CD4-positive, alpha-beta T cell treated with Interleukin-4 for 1 hour (primary cell): ENCODE measurements around the gene MPRIP.
"Not testable (repeated sequence)": the region's sequence is repeated elsewhere in the genome, so short reads cannot be mapped to it uniquely, and the experiment has no call there.

Experiments used
- DNase-seq, 2 donors: peaks; one replicate each; pipeline ENCODE4 v3.0.0-alpha.2; 2020 to 2022

MPRIP gene, protein sequence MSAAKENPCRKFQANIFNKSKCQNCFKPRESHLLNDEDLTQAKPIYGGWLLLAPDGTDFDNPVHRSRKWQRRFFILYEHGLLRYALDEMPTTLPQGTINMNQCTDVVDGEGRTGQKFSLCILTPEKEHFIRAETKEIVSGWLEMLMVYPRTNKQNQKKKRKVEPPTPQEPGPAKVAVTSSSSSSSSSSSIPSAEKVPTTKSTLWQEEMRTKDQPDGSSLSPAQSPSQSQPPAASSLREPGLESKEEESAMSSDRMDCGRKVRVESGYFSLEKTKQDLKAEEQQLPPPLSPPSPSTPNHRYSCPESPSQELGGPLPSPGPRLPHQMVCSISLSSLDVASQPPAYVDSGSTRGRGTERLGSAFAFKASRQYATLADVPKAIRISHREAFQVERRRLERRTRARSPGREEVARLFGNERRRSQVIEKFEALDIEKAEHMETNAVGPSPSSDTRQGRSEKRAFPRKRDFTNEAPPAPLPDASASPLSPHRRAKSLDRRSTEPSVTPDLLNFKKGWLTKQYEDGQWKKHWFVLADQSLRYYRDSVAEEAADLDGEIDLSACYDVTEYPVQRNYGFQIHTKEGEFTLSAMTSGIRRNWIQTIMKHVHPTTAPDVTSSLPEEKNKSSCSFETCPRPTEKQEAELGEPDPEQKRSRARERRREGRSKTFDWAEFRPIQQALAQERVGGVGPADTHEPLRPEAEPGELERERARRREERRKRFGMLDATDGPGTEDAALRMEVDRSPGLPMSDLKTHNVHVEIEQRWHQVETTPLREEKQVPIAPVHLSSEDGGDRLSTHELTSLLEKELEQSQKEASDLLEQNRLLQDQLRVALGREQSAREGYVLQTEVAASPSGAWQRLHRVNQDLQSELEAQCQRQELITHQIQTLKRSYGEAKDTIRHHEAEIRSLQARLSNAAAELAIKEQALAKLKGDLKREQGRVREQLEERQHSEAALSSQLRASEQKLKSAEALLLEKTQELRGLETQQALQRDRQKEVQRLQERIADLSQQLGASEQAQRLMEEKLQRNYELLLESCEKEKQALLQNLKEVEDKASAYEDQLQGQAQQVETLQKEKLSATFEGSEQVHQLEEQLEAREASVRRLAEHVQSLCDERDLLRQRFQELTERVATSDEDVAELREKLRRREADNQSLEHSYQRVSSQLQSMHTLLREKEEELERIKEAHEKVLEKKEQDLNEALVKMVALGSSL (N-terminal part only)

DNA sequence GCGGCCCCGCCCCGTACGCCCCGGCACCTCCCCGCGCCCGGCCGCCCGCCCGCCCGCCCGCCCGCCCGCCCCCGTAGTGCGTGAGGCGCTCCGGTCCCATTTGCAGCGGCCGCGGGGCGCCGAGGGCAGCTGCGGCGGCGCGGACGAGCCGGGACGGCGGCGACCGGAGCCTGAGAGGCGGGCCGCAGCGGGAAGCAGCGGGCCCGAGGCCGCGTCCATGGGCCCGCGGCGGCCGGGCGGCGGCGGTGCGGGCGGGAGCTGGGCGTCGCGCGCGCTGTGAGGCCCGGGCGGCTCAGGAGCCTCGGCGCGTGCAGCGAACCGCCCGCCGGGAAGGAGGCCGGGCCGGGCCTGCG lies at the start of gene MPRIP:
MPRIP (plus strand) TSS at position 74 of the 353 bp plus-strand sequence. CDS start 392 bp downstream, outside the sequence.
- DNase-seq, result no peak

DNA sequence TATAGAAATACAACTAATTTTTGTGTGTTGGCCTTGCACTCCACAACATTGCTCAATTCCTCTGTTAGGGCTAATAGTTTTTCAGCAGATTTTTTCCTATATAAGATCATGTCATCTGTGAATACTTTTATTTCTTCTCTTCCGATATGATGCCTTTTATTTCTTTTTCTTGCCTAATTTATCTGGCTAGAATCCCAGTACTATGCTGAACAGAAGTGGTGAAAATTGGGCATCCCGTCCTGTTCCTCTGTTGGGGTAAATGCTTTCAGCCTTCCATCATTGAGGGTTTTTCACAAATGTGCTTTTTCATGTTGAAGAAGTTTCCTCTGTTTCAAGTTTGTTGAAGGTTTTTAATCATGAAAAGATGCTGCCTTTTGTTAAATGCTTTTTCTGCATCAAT lies 47.6 kb upstream of the MPRIP start:
- DNase-seq, result no peak

DNA sequence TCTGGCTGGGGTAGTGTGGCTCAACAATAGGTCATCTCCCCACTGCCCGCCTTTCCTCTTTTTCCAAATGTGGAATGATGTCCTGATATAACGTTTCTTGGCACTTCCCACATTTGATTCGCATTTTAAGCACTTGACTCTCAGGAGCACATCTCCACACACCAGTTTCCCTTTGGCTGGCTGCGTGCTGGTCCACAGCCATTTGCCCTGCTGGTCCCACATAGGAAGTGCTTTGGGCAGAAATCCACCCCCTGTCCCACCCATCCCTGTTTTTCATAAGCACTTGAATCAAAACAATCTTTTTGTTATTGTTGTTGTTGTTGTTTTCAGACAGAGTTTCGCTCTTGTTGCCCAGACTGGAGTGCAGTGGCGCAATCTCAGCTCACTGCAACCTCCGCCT lies 46.3 kb upstream of the MPRIP start:
- no peak for DNase-seq

DNA sequence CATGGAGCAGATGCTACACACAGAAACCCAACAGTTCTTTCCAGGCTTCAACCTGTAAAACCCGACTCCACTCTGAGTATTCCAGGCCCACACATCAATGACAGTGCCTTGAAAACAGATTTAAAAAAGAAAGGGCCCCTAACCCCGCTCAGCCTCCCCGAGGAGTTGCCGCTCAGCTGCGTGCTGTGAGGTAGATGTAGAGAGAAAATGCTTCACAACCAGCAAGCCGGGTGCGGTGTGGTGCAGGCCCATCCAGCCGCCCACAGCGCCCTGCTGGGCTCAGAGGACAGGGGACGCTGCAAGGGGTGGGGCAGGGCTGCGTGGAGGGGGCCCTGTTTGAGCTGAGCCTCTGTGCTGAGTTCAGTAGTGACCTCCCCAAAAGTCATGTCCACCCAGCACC lies 45.5 kb upstream of the MPRIP start:
- DNase-seq, result not testable (repeated sequence)

DNA sequence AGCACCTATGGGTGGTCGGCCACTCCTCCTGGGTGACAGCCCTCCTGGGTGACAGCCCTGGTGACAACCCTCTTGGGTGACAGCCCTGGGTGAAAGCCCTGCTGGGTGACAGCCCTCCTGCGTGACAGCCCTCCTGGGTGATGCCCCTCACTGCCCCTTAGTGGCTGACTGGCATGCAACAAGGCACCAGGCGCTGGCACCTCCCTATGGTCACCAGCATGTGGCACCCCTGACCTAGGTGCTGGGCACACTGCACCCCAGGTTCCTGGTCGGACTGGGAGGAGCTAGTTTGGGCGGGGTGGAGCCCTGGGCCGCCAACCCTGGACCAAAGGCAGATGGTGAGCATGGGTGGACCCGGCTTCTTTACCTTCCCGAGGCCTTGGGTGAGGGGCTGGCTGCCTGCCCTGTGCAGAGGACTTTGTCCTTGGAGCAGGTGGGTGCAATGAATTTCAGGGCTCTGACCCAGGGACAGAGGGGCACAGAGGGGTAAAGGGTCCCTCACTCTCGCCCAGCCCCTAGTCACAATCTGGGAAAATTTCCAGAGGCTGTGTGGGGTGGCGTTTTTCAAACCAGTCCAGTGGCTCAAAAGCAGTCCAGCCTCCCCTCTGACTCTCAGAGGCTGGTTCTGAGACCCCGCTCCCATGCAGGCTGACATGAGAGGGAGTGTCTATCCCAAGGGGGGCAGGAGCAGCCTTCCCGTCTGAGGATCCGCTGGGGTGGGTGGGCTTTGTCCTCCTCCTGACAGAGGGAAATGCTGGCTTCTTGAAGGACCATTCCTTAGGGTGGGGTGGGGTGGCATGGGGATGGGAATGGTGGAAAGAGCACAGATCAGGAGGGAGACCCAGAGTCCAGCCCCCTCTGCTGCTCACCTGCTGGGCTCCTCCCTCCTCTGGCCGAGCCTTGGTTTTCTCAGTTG lies 44.5 kb upstream of the MPRIP start:
- peak in 1 of 2 donors; percentile 85 for DNase-seq

DNA sequence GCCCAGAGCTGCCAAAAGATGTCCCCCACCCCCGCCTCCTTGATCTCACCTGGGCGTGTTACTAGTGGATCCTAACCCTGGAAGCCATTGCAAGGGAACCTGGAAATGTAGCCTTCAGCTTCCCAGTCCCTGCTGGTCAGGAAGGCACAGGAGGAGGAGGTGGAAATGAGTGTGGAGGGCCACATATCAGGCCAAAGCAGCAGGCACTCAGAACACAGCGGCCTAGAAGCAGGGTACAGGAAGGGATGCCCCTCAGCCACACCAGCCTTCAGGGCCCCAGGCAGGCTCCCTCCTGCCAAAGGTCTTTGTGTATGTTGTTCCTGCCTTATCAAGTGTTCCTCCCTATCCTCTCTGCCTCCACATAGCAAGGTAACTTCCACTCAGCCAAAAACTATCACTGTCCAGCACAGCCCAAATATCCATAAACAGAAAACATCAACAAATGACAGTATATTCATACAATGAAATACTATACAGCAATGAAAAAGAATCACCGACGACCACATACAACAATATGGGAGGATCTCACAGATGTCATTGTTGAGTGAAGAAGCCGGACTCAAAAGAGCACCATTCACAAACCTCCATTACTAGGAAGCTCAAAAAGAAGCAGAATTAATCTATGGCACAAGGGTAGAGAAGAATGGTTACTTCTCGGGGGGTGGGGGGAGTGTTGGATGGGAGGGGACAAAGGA lies 42.2 kb upstream of the MPRIP start:
- DNase-seq, result no peak

DNA sequence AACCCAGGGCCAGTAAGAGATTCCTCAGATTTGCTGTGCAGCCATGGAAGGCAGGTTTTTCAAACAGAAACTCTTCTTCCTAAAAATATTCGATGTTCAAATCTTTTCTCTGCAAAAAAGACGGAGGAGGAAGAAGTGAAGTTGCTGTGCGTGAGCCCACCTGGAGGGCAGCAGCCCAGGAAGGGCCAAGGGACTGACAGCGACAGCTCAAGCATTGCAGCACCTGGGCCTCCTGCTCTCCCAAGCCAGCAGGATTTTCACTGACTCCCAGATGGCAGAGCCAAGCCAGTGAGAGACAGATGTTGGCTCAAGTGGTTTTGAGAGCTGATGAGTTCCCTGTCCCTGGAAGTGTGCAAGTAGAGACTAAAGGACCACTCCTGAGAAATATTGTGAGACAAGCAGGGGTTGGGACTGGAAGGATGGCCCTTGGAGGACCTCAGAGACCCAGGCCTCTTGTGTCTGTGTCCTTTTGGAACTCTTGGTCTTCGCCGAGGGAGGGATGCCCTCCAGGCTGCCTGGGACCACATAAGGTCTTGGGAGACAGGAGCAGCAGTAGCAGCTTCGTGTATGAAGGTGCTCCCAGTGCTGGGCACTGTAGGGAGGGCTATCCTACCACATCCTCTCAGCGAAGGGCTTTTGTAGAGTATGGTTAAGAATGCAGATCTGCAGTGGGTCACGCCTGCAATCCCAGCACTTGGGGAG lies 41.0 kb upstream of the MPRIP start:
- no peak for DNase-seq

DNA sequence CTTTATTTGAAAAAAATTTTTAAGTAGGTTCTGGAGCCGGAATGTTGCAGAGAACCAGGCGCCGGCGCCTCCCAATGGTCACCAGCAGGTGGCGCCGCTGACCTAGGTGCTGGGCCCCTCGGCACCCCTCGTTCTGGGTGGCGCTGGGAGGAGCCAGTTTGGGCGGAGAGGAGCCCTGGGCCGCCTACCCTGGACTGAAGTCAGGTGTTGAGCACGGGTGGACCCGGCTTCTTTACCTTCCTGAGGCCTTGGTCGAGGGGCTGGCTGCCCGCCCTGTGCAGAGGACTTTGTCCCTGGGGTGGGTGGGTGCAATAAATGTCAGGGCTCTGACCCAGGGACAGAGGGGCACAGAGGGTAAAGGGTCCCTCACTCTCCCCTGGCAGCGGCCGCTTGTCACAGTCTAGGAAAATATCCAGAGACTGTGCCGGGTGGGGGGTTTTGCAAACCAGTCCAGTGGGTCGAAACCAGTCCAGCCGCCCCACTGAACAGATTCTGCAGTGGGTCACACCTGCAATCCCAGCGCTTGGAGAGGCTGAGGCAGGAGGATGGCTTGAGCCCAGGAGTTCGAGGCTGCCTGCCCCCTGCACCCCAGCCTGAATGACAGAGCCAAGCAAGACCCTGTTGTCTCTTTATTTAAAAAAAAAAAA lies 40.3 kb upstream of the MPRIP start:
- peak; percentile 75 to 76 for DNase-seq

DNA sequence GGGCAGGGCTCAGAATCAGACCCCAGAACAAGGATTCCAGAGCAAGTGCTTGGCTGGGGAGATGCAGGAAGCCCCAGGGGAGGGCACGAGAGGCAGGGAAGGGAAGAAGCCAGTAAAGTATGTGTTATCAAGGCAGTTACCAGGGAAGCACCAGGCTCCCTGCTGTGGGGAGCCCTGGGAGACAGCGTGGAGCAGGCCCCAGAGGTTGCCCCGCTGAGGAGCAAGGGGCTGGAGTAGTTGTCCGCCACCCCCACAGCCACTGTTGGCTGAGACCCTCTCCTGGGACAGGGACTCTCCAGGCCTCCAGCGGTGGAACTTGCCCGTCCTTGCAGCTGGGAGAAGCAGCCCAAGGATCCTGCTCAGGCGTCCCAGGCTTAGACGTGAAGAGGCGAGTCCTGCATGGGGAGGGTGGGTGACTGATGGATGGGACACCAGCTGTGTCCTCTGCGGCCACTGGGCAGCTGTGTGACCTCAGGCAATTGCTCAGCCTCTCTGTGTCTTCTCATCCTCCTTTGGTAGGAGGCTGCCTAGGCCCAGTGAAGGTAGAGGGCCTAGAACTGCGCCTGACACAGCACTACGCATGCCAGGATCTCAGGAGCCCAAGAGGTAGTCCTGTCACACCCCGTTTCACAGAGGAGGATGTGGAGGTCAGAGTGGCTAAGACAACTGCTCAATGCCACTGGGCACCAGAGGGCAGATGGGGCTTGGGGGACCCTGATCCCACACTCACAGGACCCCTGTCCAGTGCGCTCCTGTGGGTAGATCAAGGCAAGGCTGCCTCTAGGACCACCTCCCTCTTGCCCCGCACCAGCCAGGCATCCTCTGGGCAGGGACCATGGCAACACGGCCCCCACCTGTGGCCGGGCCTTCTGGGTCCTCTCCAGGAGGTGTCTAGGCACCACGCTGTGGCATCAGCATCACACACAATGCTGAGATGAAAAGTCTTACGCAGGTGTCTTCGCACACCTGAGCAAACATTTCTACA lies 39.2 kb upstream of the MPRIP start:
- not testable (repeated sequence) for DNase-seq

DNA sequence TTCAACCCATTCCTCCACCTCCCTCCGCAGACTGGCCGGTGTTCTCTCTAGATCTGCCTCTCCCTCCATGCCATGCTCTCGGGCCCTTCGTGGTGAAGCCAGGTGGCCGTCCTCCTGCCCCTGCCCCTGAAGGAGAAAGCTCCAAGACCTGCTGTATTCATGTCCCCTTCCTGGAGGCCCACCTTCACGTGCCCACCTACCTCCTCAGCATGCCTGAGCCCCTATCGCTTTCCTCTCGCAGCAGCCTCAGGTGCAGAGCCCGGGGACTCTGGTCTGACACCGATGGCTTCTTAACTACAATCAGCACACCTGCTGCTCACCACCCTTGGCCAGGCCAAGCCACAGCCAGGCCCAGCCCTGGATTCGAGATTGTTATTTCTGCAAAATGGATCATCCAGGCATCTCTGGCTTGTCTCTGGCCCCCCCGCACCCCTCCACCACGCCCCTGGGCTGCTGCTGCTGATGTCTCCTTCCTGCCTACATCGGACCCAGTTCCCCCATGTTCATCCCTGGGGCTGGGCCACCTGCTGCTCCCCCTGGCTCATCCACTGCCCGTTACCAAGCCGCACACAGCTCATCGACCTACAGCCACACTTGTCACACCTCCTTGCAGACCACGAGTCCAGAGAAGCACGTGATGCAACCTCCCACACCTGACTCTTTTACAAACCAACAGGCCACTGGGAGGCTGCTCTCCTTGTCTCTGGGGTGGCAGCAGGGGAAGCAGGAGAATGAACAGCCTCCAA lies 37.8 kb upstream of the MPRIP start:
- no peak for DNase-seq

DNA sequence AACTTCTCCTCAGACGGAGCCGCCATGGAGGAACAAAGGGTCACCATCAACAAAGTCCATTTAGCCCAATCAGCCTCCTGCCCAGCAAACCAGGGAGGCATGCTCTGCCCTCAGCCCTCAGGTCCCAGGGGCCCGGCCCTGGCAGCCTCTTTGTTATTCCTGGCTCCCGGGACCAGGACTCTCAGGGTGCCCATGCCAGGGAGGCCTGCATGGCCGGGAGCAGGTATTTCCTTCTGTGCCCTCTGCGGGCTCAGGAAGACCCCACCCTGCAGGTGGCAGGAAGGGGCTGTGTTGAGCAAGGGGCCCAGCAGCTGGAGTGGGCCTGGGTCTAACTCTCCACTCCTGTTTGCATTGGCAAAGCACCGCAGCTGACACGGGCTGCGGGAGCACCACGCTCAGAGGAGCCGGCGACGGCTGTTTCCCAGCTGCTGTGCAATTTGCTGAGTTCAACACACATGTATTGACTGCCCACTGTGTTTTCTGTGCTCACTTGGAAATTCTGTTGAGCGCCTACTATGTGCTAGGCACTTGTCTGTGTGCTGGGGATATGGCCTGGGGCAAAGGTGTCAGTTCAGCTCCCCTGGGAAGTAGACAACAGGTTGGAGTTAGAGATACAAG lies 37.2 kb upstream of the MPRIP start:
- DNase-seq, result not testable (repeated sequence)

DNA sequence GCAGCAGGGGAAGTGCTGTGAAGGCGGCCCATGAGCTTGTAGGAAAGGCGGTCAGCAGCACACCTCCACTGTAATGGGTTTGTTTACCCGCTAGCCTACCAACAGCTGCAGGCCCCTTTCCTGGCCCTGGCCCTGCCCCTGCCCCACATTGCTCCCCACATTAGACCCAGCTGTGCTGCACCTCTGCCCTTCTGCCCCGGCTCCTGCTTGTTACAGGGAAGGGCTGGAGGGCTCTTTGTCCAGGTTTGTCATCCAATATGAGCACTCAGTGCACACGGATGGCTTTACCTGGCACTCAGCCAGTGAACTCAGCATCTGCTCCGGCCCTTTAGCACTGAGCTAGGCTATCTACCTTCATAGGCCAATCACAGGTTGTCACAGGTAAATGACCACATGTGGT lies 34.4 kb upstream of the MPRIP start:
- not testable (repeated sequence) for DNase-seq

DNA sequence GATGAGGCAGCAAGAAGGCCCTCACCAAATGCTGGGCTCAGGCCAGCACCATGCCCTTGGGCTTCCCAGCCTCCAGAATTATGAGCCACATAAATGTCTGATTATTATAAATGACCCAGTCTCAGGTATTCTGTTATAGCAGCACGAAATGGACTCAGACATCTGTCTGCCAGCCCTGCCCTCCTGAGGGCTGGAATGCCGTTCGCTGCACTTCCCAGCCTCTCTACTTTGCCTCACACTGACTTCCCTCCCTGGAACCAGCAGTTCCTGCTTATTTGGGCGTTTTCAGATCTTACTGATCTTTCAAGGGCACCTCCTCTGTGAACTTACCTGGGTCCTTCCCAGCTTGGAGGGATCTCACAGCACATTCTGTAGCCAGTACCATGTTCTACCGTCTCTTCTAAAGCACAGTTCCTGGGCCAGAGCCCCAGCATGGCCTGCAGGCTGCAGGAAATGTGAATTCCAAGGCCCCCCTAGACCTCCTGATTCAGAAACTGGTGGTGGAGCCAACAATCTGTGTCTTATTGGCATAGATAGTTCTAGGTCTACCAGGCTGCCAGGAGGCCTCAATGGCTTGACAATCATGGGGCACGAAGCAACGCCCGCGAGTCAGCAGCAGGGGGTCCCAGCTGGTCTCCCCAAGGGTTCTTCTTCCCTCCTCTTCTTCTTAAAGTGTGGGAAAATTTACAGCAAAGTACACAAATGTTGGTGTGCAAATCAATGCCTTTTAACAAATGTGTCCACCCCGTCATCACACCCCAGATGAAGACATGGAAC lies 33.4 kb upstream of the MPRIP start:
- DNase-seq, result not testable (repeated sequence)

DNA sequence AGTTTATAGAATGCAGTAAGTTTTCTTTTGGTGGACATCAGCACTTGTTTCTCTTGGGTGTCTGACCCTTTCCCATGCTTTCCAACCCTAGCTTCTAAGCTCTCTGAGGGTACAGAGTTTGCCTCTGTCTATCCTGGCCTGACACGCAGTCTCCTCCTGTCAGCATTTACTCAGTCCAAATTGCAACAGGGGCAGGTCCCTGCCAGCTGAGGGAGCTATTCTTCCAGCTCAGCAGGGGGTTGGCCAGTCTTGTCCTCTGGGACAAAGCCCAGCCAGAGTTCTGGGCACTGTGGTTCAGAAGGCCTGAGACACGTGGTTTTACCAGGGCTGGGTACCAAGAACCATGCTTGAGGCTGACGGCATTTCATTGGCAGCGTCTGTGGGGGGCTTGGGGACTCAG lies 32.3 kb upstream of the MPRIP start:
- DNase-seq, result not testable (repeated sequence)

DNA sequence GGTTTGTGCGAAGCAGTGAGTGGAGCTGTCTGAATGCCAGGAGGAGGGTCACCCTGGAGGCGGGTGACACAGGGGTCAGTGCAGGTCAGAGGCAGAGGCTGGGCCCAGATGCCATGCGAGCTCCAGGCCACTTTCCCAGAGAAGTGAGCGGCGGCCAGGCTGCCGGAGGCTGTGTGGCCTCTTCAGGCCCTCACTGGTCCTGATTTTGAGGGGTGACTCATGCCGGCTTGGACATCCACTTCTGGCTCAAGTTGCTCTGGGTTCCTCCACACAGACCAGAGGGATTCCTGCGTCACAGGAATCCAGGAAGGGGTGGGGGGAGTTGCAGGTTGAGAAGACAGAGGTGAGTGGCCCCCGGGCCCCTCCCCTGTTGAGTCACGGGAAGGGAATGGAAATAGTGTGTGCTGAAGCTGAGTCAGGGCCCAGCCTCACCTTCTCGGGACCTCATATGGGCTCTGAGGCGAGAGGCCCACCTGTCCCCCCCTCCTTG lies 31.7 kb upstream of the MPRIP start:
- DNase-seq, result not testable (repeated sequence)

DNA sequence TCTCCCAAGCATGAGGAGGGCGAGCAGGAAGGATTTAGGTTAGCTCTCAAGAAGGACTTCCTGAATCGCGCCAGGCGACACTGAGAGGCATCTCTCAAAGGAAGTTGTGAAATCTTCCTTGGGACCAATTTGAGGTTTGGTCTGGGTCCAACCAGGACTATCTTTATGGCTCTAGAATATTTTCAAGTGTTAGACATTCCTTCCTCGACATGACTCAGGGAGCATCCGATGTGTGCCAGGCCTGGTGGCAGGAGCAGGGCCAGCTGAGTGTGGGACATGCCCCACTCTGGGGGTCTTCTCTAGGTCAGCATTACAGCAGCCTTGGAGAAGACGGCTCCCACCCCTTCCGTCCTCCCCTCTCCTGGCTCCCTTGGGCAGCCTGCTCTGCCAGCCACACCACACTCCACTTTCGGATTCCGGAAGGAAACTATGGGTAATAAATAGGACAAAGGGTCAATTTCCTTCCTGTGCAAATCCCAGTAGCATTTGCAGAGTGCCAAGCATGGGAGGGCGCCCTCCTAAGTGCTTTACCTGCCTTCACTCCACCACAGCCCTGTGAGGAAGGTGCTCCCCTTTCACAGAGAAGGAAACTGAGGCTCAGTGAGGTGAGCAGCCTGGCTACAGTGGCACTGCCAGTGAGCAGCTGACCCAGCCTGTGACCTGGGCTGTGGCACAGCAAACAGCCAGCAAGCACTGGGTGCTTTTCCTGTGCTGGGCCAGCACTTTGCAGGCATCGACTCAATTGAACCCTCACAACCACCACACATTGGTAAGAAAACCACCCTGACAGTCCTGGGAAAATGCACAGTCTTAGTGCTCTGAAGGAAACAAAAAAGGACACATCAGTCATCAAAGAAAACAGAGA lies 31.0 kb upstream of the MPRIP start:
- not testable (repeated sequence) for DNase-seq
